DOHH2 (cell line): ENCODE data around the gene RUSC2.
"Not testable (repeated sequence)": the region's sequence is repeated elsewhere in the genome, so short reads cannot be mapped to it uniquely, and the experiment has no call there.

Experiments used
- H3F3A ChIP-seq: fragments of 200-600 bp; sonication (generic), shearing (Covaris generic); 2 replicates; pipeline ENCODE4 v1.6.0; 2016; ENCODE audit warnings: antibody characterized with exemption, mild to moderate bottlenecking; ENCODE audit not compliant: control insufficient read depth, insufficient read depth
- H3K27ac ChIP-seq: fragments of 200-600 bp; sonication (generic); 2 replicates; pipeline ENCODE4 v1.5.1; 2014; ENCODE audit warnings: low read depth, mild to moderate bottlenecking, low read length, moderate library complexity
- H3K27me3 ChIP-seq: fragments of 200-600 bp; sonication (generic); 2 replicates; pipeline ENCODE4 v1.6.1; 2014; ENCODE audit warnings: mild to moderate bottlenecking, low read length, mixed read lengths; ENCODE audit not compliant: control insufficient read depth
- H3K36me3 ChIP-seq: fragments of 200-600 bp; sonication (generic); 2 replicates; pipeline ENCODE4 v1.6.1; 2014; ENCODE audit warnings: mild to moderate bottlenecking, low read length, moderate library complexity, mixed read lengths; ENCODE audit not compliant: control insufficient read depth
- H3K4me1 ChIP-seq: fragments of 200-600 bp; sonication (generic); 2 replicates; pipeline ENCODE4 v1.6.1; 2014; ENCODE audit warnings: mild to moderate bottlenecking, low read length, mixed read lengths; ENCODE audit not compliant: control insufficient read depth
- H3K4me2 ChIP-seq: fragments of 200-600 bp; sonication (generic); 2 replicates; pipeline ENCODE4 v1.6.0; 2014; ENCODE audit warnings: mild to moderate bottlenecking, low read length, moderate library complexity
- H3K4me3 ChIP-seq: fragments of 200-600 bp; sonication (generic); 2 replicates; pipeline ENCODE4 v1.5.1; 2014; ENCODE audit warnings: mild to moderate bottlenecking, low read length, mixed read lengths
- H3K79me2 ChIP-seq: fragments of 200-600 bp; sonication (generic); 2 replicates; pipeline ENCODE4 v1.6.1; 2014; ENCODE audit warnings: mild to moderate bottlenecking, low read length, mixed read lengths; ENCODE audit not compliant: control insufficient read depth
- H3K9me2 ChIP-seq: fragments of 200-600 bp; sonication (generic); replicated peaks from 2 replicates; pipeline ENCODE4 v1.6.1; 2014; ENCODE audit warnings: mild to moderate bottlenecking, low read length, mixed read lengths; ENCODE audit not compliant: control insufficient read depth
- H3K9me3 ChIP-seq: fragments of 200-600 bp; sonication (generic); 2 replicates; pipeline ENCODE4 v1.6.1; 2014; ENCODE audit warnings: antibody characterized with exemption, low read length, mixed read lengths; ENCODE audit not compliant: control insufficient read depth, insufficient read depth
- H4K20me1 ChIP-seq: fragments of 200-600 bp; sonication (generic); 2 replicates; pipeline ENCODE4 v1.6.0; 2014; ENCODE audit warnings: low read depth, mild to moderate bottlenecking, antibody characterized with exemption, low read length, moderate library complexity; ENCODE audit not compliant: control insufficient read depth, insufficient read depth
- CTCF ChIP-seq: fragments of 200-600 bp; sonication (generic); IDR thresholded peaks from one replicate; pipeline ENCODE4 v1.5.1; 2014; ENCODE audit warnings: antibody characterized with exemption, mild to moderate bottlenecking, low read depth, low read length; ENCODE audit not compliant: poor library complexity, severe bottlenecking
- EZH2phosphoT487 ChIP-seq: fragments of 200-600 bp; sonication (generic); IDR thresholded peaks from 2 replicates; pipeline ENCODE4 v1.6.1; 2017; ENCODE audit warnings: borderline replicate concordance, mild to moderate bottlenecking, antibody characterized with exemption, low read length, moderate library complexity, mixed read lengths

Gene RUSC2

DNA sequence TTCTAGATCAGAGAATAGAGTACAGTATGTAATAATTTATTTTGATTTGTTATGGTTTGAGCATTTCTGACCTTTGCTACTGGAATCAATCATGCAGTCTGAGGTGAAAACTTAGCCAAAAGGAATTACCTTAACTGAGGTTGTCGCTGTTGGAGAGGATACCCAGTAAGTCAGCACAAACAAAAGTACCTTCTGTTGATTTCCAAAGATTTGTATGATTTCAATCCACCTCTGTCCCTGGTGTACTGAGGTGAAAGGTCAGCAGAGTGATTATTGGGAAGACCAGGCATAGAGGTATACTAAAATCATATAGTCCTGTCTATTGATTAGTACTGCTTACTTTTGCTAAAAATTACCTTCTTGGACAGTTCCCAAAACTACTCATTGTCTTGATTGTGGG lies 32.8 kb downstream of the RUSC2 start:
- Histone ChIP-seq H3K4me2 (no peak overlapping the region), H3F3A (no peaks in the 10 kb centered on the region), H3K36me3 (no peaks in the 10 kb centered on the region), H3K9me2 (no peaks in the 10 kb centered on the region), H4K20me1 (no peaks in the 10 kb centered on the region), H3K4me1 (no peaks in the 10 kb centered on the region), H3K27me3 (no peaks in the 10 kb centered on the region; the same call in 1 of the 2 replicates), H3K4me3 (no peak overlapping the region), H3K9me3 (no peaks in the 10 kb centered on the region), H3K79me2 (no peaks in the 10 kb centered on the region), H3K27ac (no peak overlapping the region)
- TF ChIP-seq EZH2phosphoT487 = no peak
- no peak for TF ChIP-seq CTCF

DNA sequence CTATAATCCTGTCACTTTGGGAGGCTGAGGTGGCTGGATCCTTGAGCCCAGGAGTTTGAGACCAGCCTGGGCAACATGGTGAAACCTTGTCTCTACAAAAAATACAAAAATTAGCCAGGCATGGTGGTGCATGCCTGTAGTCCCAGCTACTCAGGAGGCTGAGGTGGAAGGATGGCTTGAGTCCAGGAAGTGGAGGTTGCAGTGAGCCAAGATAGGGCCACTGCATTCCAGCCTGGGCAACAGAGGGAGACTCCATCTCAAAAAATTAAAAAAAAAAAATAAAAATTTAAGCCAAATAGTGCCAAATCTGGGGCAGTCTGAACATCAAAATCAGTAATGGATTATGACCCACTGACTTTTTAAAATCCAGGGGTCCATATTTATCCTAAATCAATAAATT lies 33.6 kb downstream of the RUSC2 start:
- H3K4me3 ChIP-seq, H3F3A ChIP-seq, H4K20me1 ChIP-seq, H3K27ac ChIP-seq, H3K4me2 ChIP-seq, H3K9me2 ChIP-seq, H3K36me3 ChIP-seq, H3K79me2 ChIP-seq, H3K27me3 ChIP-seq, H3K4me1 ChIP-seq, H3K9me3 ChIP-seq: not testable (repeated sequence)

DNA sequence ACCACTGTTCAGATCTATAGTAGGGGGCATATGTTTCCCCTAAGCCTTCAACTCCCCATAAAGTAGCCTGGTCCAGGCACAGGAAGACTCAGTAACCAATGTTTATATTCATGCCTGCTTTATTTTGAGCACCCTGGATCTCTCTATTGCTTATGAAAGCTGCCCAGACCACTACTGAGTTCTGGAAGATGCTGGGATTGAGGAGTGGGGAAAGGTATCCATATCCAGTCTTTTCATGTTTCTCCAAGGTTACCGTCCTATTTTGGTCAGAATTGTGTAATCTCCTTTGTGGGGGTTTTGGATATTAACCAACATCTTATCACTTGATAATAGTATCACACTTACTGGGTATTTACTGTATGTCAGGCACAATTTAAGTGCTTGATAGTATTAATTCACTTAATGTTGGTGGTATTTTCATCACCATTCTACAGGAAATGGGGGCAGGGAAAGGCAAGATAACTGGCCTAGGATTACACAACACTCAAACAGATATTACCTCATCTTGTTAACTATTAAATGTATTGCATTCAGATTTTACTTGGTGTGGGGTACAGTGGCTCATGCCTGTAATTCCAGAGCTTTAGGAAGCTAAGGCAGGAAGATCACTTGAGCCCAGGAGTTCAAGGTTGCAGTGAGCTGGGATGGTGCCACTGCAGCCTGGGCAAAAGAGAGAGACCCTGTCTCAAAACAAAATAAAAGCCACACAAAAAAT lies 36.3 kb downstream of the RUSC2 start:
- Histone ChIP-seq H3K9me3 (no peaks in the 10 kb centered on the region), H3K4me1 (no peaks in the 10 kb centered on the region), H4K20me1 (no peaks in the 10 kb centered on the region), H3K9me2 (no peaks in the 10 kb centered on the region), H3K36me3 (no peaks in the 10 kb centered on the region), H3K4me2 (no peak overlapping the region), H3K79me2 (no peaks in the 10 kb centered on the region), H3K4me3 (no peak overlapping the region), H3F3A (no peaks in the 10 kb centered on the region), H3K27ac (no peak overlapping the region), H3K27me3 (no peaks in the 10 kb centered on the region; the same call in 1 of the 2 replicates)
- TF ChIP-seq CTCF (no peak), EZH2phosphoT487 (no peak)

DNA sequence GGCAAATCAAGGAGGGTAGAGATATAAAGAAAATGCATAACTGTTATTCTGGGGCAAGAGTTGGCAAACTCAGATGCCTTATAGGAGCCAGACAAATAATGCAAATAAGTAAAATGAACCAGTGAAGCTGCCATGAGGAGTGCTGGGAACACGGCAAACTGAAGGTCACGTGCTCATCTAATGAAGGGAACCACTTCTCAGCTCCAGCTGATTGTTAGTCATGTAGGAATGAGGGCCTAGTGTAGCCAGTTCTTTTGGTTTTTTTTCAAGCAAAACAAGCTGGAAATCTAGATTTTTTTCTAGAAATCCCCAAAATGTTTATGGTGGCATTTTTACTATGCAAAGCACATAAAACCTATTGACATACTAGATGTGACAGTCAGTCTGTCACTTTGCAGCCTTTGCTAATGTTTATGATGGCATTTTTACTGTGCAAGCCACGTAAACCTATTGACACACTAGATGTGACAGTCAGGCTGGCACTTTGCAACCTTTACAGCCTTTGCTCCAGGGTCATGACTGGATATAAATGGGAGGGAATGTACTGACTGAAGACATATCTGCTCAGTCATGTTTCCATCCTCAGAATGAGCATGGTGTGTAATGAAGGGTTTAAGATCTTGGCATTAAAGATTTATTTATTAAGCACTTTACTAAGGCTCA lies 39.4 kb downstream of the RUSC2 start:
- Histone ChIP-seq H3K9me2 (no peaks in the 10 kb centered on the region), H3K79me2 (no peaks in the 10 kb centered on the region), H3K4me2 (no peak overlapping the region), H3K36me3 (no peaks in the 10 kb centered on the region), H4K20me1 (no peaks in the 10 kb centered on the region), H3F3A (no peaks in the 10 kb centered on the region), H3K4me1 (no peaks in the 10 kb centered on the region), H3K27me3 (no peaks in the 10 kb centered on the region; the same call in none of the 2 replicates), H3K27ac (no peak overlapping the region), H3K9me3 (no peaks in the 10 kb centered on the region), H3K4me3 (no peak overlapping the region)
- TF ChIP-seq EZH2phosphoT487 = no peak
